K562 (cell line): ENCODE measurements around the gene NBDY. TPM values are rescaled to one million over a fixed set of nuclear protein-coding genes. Genes with fewer than 3 reads are reported as not detected.

Source experiments
- ATAC-seq: fragments of 200-7000 bp; cut with Tn5 transposase; 3 replicates; pipeline ENCODE4 v1.9.1; 2020; ENCODE audit warnings: moderate library complexity
- BruUV-seq: library from RNA; stranded (reverse); fragments of 400-500 nt; replicated peaks from 2 replicates; lab custom pipeline; 2021; lab: Mats Ljungman, UMichigan
- CTCF ChIA-PET: fragments of 300-600 bp; formaldehyde crosslinking; extraction: SDS; loops from one replicate; lab custom pipeline; 2021; ENCODE audit warnings: low intra/inter-chr PET ratio; lab: Yijun Ruan, JAX
- POLR2A ChIA-PET: fragments of 300-600, 350-650 bp; sonication (Branson Sonifier 250); formaldehyde crosslinking; extraction: SDS; loops from one replicate; lab custom pipeline; 2021; ENCODE audit warnings: antibody characterized with exemption, inconsistent platforms; lab: Yijun Ruan, JAX
- DNase-seq, 4 experiments: peaks; one replicate each; pipeline versions ENCODE4 v3.0.0 to v3.0.0-alpha.2; 2011 to 2018; ENCODE audit warnings: low spot score in 3 of 4, mixed read lengths in 3 of 4; ENCODE audit errors: extremely low read depth in 1 of 4
- FAIRE-seq: peaks from 2 replicates; lab custom pipeline; 2011; peaks lifted over from hg19 to GRCh38; lab: Jason Lieb, UNC
- H2AFZ ChIP-seq: 2 replicates; pipeline ENCODE4 v1.6.0; 2011; ENCODE audit warnings: low read depth, low read length, control low read depth, inconsistent platforms
- H3K27ac ChIP-seq: fragments of 200-600 bp; 3 replicates; pipeline ENCODE4 v1.8.0; 2011; ENCODE audit warnings: low read depth, mild to moderate bottlenecking, control low read depth, inconsistent platforms, low read length, moderate library complexity, mixed read lengths; ENCODE audit errors: extremely low read depth
- H3K27me3 ChIP-seq, 2 experiments: fragments of 300-600 bp in 1 of 2; 2 replicates in 1 of 2; 3 replicates in 1 of 2; pipeline versions ENCODE4 v1.6.0 to v1.8.0; 2011; ENCODE audit warnings: inconsistent platforms in 2 of 2, low read length in 2 of 2, mild to moderate bottlenecking in 1 of 2, mixed read lengths in 1 of 2, moderate library complexity in 1 of 2; ENCODE audit not compliant: control insufficient read depth in 2 of 2, insufficient read depth in 2 of 2
- H3K36me3 ChIP-seq: fragments of 300-600 bp; 3 replicates; pipeline ENCODE4 v1.8.0; 2011; ENCODE audit warnings: mild to moderate bottlenecking, low read length, inconsistent platforms; ENCODE audit not compliant: control insufficient read depth, insufficient read depth
- H3K4me1 ChIP-seq, 2 experiments: fragments of 200-600 bp in 1 of 2; replicated peaks in 1 of 2; 2 replicates in 1 of 2; 3 replicates in 1 of 2; pipeline versions ENCODE4 v1.5.1 to v1.8.0; 2011; ENCODE audit warnings: inconsistent platforms in 2 of 2, low read length in 2 of 2, mild to moderate bottlenecking in 1 of 2, mixed read lengths in 1 of 2, moderate library complexity in 1 of 2; ENCODE audit not compliant: control insufficient read depth in 2 of 2, insufficient read depth in 2 of 2
- H3K4me2 ChIP-seq: 2 replicates; pipeline ENCODE4 v1.6.1; 2011; ENCODE audit warnings: low read length, control low read depth, inconsistent platforms, mixed read lengths; ENCODE audit not compliant: insufficient read depth
- H3K4me3 ChIP-seq: fragments of 200-600 bp; sonication (generic), shearing (Covaris generic); 2 replicates; pipeline ENCODE4 v1.5.1; 2016; ENCODE audit warnings: control low read depth, inconsistent platforms
- H3K79me2 ChIP-seq: fragments of 200-600 bp; 3 replicates; pipeline ENCODE4 v1.8.0; 2011; ENCODE audit warnings: low read length, inconsistent platforms; ENCODE audit not compliant: control insufficient read depth, insufficient read depth
- H3K9ac ChIP-seq, 2 experiments: 2 replicates each; pipeline versions ENCODE4 v1.6.0 to v1.6.1; 2011; ENCODE audit warnings: low read depth in 2 of 2, low read length in 2 of 2, control low read depth in 1 of 2, inconsistent platforms in 1 of 2, mild to moderate bottlenecking in 1 of 2, mixed read lengths in 1 of 2; ENCODE audit not compliant: insufficient read depth in 1 of 2
- H3K9me1 ChIP-seq: one replicate; pipeline ENCODE4 v1.6.0; 2011; ENCODE audit warnings: inconsistent platforms, mild to moderate bottlenecking, low read length, moderate library complexity; ENCODE audit not compliant: control insufficient read depth, insufficient read depth
- H3K9me3 ChIP-seq: replicated peaks from 2 replicates; pipeline ENCODE4 v1.5.1; 2011; ENCODE audit warnings: low read depth, low read length, inconsistent platforms; ENCODE audit not compliant: control insufficient read depth, insufficient read depth
- H4K20me1 ChIP-seq: replicated peaks from 2 replicates; pipeline ENCODE4 v1.6.1; 2011; ENCODE audit warnings: low read length, inconsistent platforms, mixed read lengths; ENCODE audit not compliant: control insufficient read depth, insufficient read depth
- ARID4B ChIP-seq: sonication (generic); formaldehyde crosslinking; IDR thresholded peaks from 2 replicates; pipeline ENCODE4 v1.8.0; 2022; ENCODE audit warnings: mild to moderate bottlenecking, missing genetic modification reagents
- CBFA2T3 ChIP-seq: fragments of 450-650 bp; IDR thresholded peaks from 2 replicates; pipeline ENCODE4 v1.6.1; 2017
- CGGBP1 ChIP-seq: fragments of 250-450 bp; sonication (Bioruptor Pico); IDR thresholded peaks from 2 replicates; pipeline ENCODE4 v1.9.0; 2021; ENCODE audit warnings: mild to moderate bottlenecking
- DPF2 ChIP-seq: fragments of 450-650 bp; IDR thresholded peaks from 2 replicates; pipeline ENCODE4 v1.6.1; 2016
- KLF13 ChIP-seq: fragments of 450-650 bp; IDR thresholded peaks from 2 replicates; pipeline ENCODE4 v1.6.1; 2016; ENCODE audit warnings: missing genetic modification characterization, low read depth, mild to moderate bottlenecking, missing compliant biosample characterization, moderate library complexity, borderline replicate concordance
- MCM2 ChIP-seq: fragments of 450-650 bp; IDR thresholded peaks from 2 replicates; pipeline ENCODE4 v1.6.1; 2017; ENCODE audit warnings: low read depth, mild to moderate bottlenecking
- PTBP1 ChIP-seq: fragments of 200-400 bp; formaldehyde crosslinking; IDR thresholded peaks from 2 replicates; pipeline ENCODE4 v1.6.1; 2017; ENCODE audit warnings: low read depth, low read length
- PYGO2 ChIP-seq: fragments of 450-650 bp; IDR thresholded peaks from 2 replicates; pipeline ENCODE4 v1.6.1; 2016; ENCODE audit warnings: mild to moderate bottlenecking, missing genetic modification characterization, moderate library complexity, missing compliant biosample characterization
- RFX1 ChIP-seq: fragments of 450-650 bp; IDR thresholded peaks from 2 replicates; pipeline ENCODE4 v1.6.1; 2016; ENCODE audit warnings: mild to moderate bottlenecking, moderate library complexity
- TCF7 ChIP-seq: sonication (generic); IDR thresholded peaks from 2 replicates; pipeline ENCODE4 v1.6.1; 2016; ENCODE audit warnings: antibody characterized with exemption, borderline replicate concordance
- ZNF507 ChIP-seq: conservative IDR thresholded peaks from 2 replicates; pipeline ENCODE4 v1.6.1; 2017; ENCODE audit warnings: missing genetic modification characterization, missing compliant biosample characterization
- ZNF57 ChIP-seq: fragments of 450-650 bp; formaldehyde crosslinking; IDR thresholded peaks from 2 replicates; pipeline ENCODE4 v1.4.0; 2020; ENCODE audit warnings: mild to moderate bottlenecking, moderate library complexity
- WGBS: fragments of 100-300 bp; shearing (Covaris generic); methylation state at CpG from one replicate; pipeline ENCODE4 v1.1.6; 2016; ENCODE audit warnings: low coverage, mixed read lengths; ENCODE audit not compliant: insufficient coverage; ENCODE audit errors: missing lambda C conversion rate; 5-methylcytosine and 5-hydroxymethylcytosine counted together
- in situ Hi-C: fragments of 300-500 bp; cut with MboI; formaldehyde crosslinking; loops from 4 replicates; pipeline ENCODE4 v1.15.0; 2018; ENCODE audit warnings: inconsistent platforms, mixed read lengths
- intact Hi-C: fragments of 100-400 bp; cut with micrococcal nuclease; formaldehyde crosslinking; loops from 2 replicates; pipeline ENCODE4 v1.14.2; 2022
- polyA plus RNA-seq, 8 experiments: library from polyadenylated mRNA; depleted of rRNA in 4 of 8; stranded (reverse) in 5 of 8; unstranded in 3 of 8; fragments of >200 nt; fragmentation: Nextera tagmentation in 2 of 8; fragmentation: Illumina TruSeq in 1 of 8; extraction: Ambion mirVana in 2 of 8; extraction: Trizol in 1 of 8; gene quantifications; 2 replicates each; pipeline versions ENCODE4 v1.2.1 to v1.2.3, GENCODE V29; 2011 to 2014; ENCODE audit warnings: inconsistent platforms in 1 of 8, missing spikeins in 1 of 8
- total RNA-seq, 7 experiments: library from RNA; depleted of rRNA in 6 of 7; stranded (reverse); fragments of >200 nt in 6 of 7; fragmentation: Illumina TruSeq in 2 of 7; extraction: Trizol in 2 of 7; gene quantifications; 2 replicates each; pipeline versions ENCODE4 v1.2.1 to v1.2.3, GENCODE V29; 2011 to 2021; ENCODE audit warnings: low replicate concordance in 1 of 7

NBDY gene
- total and polyA plus RNA-seq, 9 of the 15 experiments (the other 6 are each of a cell fraction or from before 2014, with no cell fraction given): 1.00 to 24.7 (median 7.0) TPM

GRCh38 chrX:56766554-56767347, 37.7 kb downstream of the NBDY start:
- WGBS: 31% methylated on average over 8 of the region's 16 CpGs
- H3K36me3 ChIP-seq: no peaks in the 10 kb centered on the region
- BruUV-seq: no TSS peak
- CTCF ChIA-PET: no interaction called here
- H3K27me3 ChIP-seq: no peaks in the 10 kb centered on the region; a peak in 1 of 5 replicates
- no peaks in the 10 kb centered on the region for H3K9me3 ChIP-seq
- no peak overlapping the region for H2AFZ ChIP-seq
- POLR2A ChIA-PET: no interaction called here
- in situ Hi-C loops: no loop called here
- H3K9me1 ChIP-seq: no peaks in the 10 kb centered on the region
- TF ChIP-seq TCF7 (no peak), RFX1 (no peak), ZNF57 (CRISPR knock-in tag) (no peak), CGGBP1 (CRISPR knock-in tag) (no peak), CBFA2T3 (no peak), ZNF507 (tag) (no peak), KLF13 (tag) (no peak), ARID4B (no peak), MCM2 (no peak), PYGO2 (no peak), PTBP1 (no peak), DPF2 (no peak)
- H4K20me1 ChIP-seq: no peaks in the 10 kb centered on the region
- H3K4me2 ChIP-seq: no peak overlapping the region
- no peak overlapping the region for H3K27ac ChIP-seq
- intact Hi-C loops: no loop called here
- H3K4me3 ChIP-seq: no peak overlapping the region
- no peak for FAIRE-seq
- ATAC-seq: no peak
- H3K9ac ChIP-seq: no peak overlapping the region
- no peak for DNase-seq
- no peaks in the 10 kb centered on the region for H3K79me2 ChIP-seq
- peaks cover 0 to 3% of the 10 kb centered on the region in 2 experiments; a peak in 2 of 5 replicates for H3K4me1 ChIP-seq
